OCI-LY7 (cell line): ENCODE results near the gene KCNK6. TPM values are rescaled to one million over a fixed set of nuclear protein-coding genes. Genes with fewer than 3 reads are reported as not detected.

ENCODE experiments used
- BruUV-seq: library from RNA; stranded (reverse); fragments of 400-500 nt; replicated peaks from 2 replicates; lab custom pipeline; 2021; lab: Mats Ljungman, UMichigan
- CTCF ChIA-PET: fragments of 300-600 bp; sonication (Branson Sonifier 250); formaldehyde crosslinking; loops from one replicate; lab custom pipeline; 2022; ENCODE audit warnings: antibody characterized with exemption; ENCODE audit not compliant: unreplicated experiment; lab: Charles Lee
- POLR2A ChIA-PET: fragments of 300-600 bp; sonication (Branson Sonifier 250); formaldehyde crosslinking; loops from one replicate; lab custom pipeline; 2022; ENCODE audit warnings: antibody characterized with exemption; lab: Charles Lee
- DNase-seq: peaks from one replicate; pipeline ENCODE4 v3.0.0-alpha.2; 2015; ENCODE audit warnings: low spot score
- H2AFZ ChIP-seq: fragments of 200-600 bp; sonication (generic), shearing (Covaris generic); 2 replicates; pipeline ENCODE4 v1.6.1; 2014; ENCODE audit warnings: mild to moderate bottlenecking, antibody characterized with exemption, low read length, moderate library complexity
- H3K27ac ChIP-seq: fragments of 200-600 bp; sonication (generic); 2 replicates; pipeline ENCODE4 v1.5.1; 2014; ENCODE audit warnings: mixed run types, low read depth, mild to moderate bottlenecking, moderate library complexity, low read length, inconsistent platforms; ENCODE audit not compliant: poor library complexity, severe bottlenecking
- H3K36me3 ChIP-seq: fragments of 200-600 bp; sonication (generic); 2 replicates; pipeline ENCODE4 v1.6.1; 2014; ENCODE audit warnings: mild to moderate bottlenecking, antibody characterized with exemption, low read length, moderate library complexity, mixed read lengths; ENCODE audit not compliant: insufficient read depth
- H3K4me1 ChIP-seq: fragments of 200-600 bp; sonication (generic); 2 replicates; pipeline ENCODE4 v1.5.1; 2014; ENCODE audit warnings: mild to moderate bottlenecking, low read length; ENCODE audit not compliant: insufficient read depth, poor library complexity, severe bottlenecking
- H3K4me2 ChIP-seq: fragments of 200-600 bp; sonication (generic); 2 replicates; pipeline ENCODE4 v1.6.1; 2014; ENCODE audit warnings: mild to moderate bottlenecking, low read length
- H3K4me3 ChIP-seq: fragments of 200-600 bp; sonication (generic); 2 replicates; pipeline ENCODE4 v1.5.1; 2014; ENCODE audit warnings: mild to moderate bottlenecking, low read depth, low read length; ENCODE audit not compliant: poor library complexity, severe bottlenecking
- H3K79me2 ChIP-seq: fragments of 200-600 bp; sonication (generic); 2 replicates; pipeline ENCODE4 v1.6.1; 2016; ENCODE audit warnings: low read depth, mild to moderate bottlenecking, low read length, moderate library complexity, mixed read lengths; ENCODE audit not compliant: insufficient read depth
- H3K9me2 ChIP-seq: fragments of 200-600 bp; sonication (generic); 2 replicates; pipeline ENCODE4 v1.6.1; 2016; ENCODE audit warnings: mild to moderate bottlenecking, low read length, mixed read lengths; ENCODE audit not compliant: insufficient read depth
- H3K9me3 ChIP-seq: fragments of 200-600 bp; sonication (generic); 2 replicates; pipeline ENCODE4 v1.6.1; 2014; ENCODE audit warnings: mild to moderate bottlenecking, mixed run types, low read length, mixed read lengths
- H4K20me1 ChIP-seq: fragments of 200-600 bp; sonication (generic); 2 replicates; pipeline ENCODE4 v1.6.1; 2014; ENCODE audit warnings: mild to moderate bottlenecking, antibody characterized with exemption, low read length, moderate library complexity, mixed read lengths; ENCODE audit not compliant: insufficient read depth
- CTCF ChIP-seq: fragments of 200-600 bp; sonication (generic); conservative IDR thresholded peaks from 2 replicates; pipeline ENCODE4 v1.5.1; 2014; ENCODE audit warnings: mild to moderate bottlenecking, antibody characterized with exemption, low read length, moderate library complexity, mixed read lengths
- EZH2phosphoT487 ChIP-seq: fragments of 200-600 bp; sonication (generic); IDR thresholded peaks from 2 replicates; pipeline ENCODE4 v1.6.1; 2018; ENCODE audit warnings: low read depth, borderline replicate concordance, mild to moderate bottlenecking, mixed run types, antibody characterized with exemption, low read length, moderate library complexity, mixed read lengths
- intact Hi-C: fragments of 100-400 bp; cut with micrococcal nuclease; formaldehyde crosslinking; loops from one replicate; pipeline ENCODE4 v1.10.0; 2022; ENCODE audit not compliant: unreplicated experiment
- total RNA-seq, 2 experiments: library from RNA; depleted of rRNA in 1 of 2; stranded (reverse); fragments of >200 nt in 1 of 2; shearing (Covaris generic) in 1 of 2; gene quantifications; 2 replicates each; pipeline ENCODE4 v1.2.3, GENCODE V29; 2014 to 2022

Gene KCNK6
- total RNA-seq, 2 experiments from 2014 or later: 1.7 to 6.9 TPM

GRCh38 chr19:38315657-38316476 lies 3.8 kb upstream of the KCNK6 start, which contains the start of gene YIF1B:
TSS of gene YIF1B (minus strand) at chr19:38315947. CDS start at chr19:38315917, 30 bp downstream.
- TF ChIP-seq EZH2phosphoT487: no peak
- TF ChIP-seq CTCF: no peak
- peak within 1 kb of the TSS; percentile 94 for H2AFZ ChIP-seq
- POLR2A ChIA-PET: no interaction called here
- peak; percentile 98 for DNase-seq
- peaks cover 9% of the 10 kb centered on the region; the same call in 1 of the 2 replicates for H3K79me2 ChIP-seq
- H3K9me3 ChIP-seq: no peaks in the 10 kb centered on the region
- peak within 1 kb of the TSS; percentile 90 for H3K4me2 ChIP-seq
- H3K27ac ChIP-seq: peak within 1 kb of the TSS; percentile 78
- no peaks in the 10 kb centered on the region for H3K36me3 ChIP-seq
- BruUV-seq: no TSS peak
- intact Hi-C loops: loop anchor here (1.0 to 10.0 kb wide), 4 partner anchors 51 to 1101 kb away; partner anchors contain the start of genes PSMD8, SPINT2, ZNF383 and ZNF585B
- H3K4me3 ChIP-seq: peak within 1 kb of the TSS; percentile 94
- peaks cover 22% of the 10 kb centered on the region for H3K4me1 ChIP-seq
- no peaks in the 10 kb centered on the region for H4K20me1 ChIP-seq
- no peaks in the 10 kb centered on the region for H3K9me2 ChIP-seq
- CTCF ChIA-PET: no interaction called here

DNA sequence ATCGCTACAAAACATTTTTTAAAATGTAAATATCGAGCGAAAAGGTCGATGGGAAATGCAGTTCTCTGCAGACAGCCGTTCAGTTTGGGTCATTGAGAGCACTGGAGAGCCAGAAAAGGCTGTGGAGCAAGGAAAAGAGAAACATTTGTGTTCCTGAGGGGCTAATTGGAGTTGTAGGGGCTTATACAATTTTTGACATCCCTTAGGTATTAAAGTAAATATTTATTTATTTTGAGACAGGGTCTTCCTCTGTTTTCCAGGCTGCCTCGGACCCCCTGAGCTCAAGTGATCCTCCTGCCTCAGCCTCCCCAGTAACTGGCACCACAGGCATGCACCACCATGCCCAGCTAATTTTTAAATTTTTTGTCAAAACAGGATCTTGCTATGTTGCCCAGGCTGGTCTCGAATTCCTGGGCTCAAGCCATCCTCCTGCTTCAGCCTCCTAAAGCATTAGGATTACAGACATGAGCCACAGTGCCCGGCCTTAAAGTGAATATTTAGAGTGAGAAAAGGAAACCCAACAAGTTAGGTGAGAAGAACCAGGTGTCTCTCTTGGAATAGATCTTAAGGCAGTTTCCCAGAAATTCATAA lies 3.1 kb upstream of the KCNK6 start:
- Histone ChIP-seq H3K27ac (peak overlapping the region; percentile 78), H3K9me2 (no peaks in the 10 kb centered on the region), H3K36me3 (no peaks in the 10 kb centered on the region), H4K20me1 (no peaks in the 10 kb centered on the region), H3K4me2 (peak overlapping the region; percentile 82), H3K79me2 (peaks cover 9% of the 10 kb centered on the region; the same call in 1 of the 2 replicates), H3K4me1 (peaks cover 22% of the 10 kb centered on the region), H3K9me3 (no peaks in the 10 kb centered on the region), H2AFZ (peak overlapping the region; percentile 94), H3K4me3 (peak overlapping the region; percentile 68)
- intact Hi-C loops: loop anchor here (1.0 to 10.0 kb wide), 4 partner anchors 52 to 1102 kb away; partner anchors contain the start of genes PSMD8, SPINT2, ZNF383 and ZNF585B
- CTCF ChIA-PET: no interaction called here
- TF ChIP-seq CTCF: no peak
- no peak for DNase-seq
- no TSS peak for BruUV-seq
- POLR2A ChIA-PET: no interaction called here
